ENCODE measurements around the gene KIF17.

Gene KIF17

GRCh38 chr1:20693623-20694022 lies 24.2 kb downstream of the KIF17 start:
- no peaks in the 10 kb centered on the region for H3K27me3 ChIP-seq (ENCODE audit: insufficient read depth, poor library complexity, severe bottlenecking)
- no peak for DNase-seq (ENCODE audit: low read depth in 1 of 2, low spot score in 1 of 2)
- no peak overlapping the region for H3K4me3 ChIP-seq (replicated peaks; ENCODE audit: insufficient read depth, low read length)
- H3K27ac ChIP-seq (replicated peaks), result no peak overlapping the region
- TF ChIP-seq SPI1 (IDR thresholded peaks at IDR 0.05; ENCODE audit: borderline replicate concordance, low read depth), result no peak
- TF ChIP-seq REST (IDR thresholded peaks at IDR 0.05; ENCODE audit: insufficient replicate concordance, low read depth), result no peak
- TF ChIP-seq POLR2AphosphoS5 (IDR thresholded peaks at IDR 0.05; ENCODE audit: low read depth), result no peak
- TF ChIP-seq GABPA (IDR thresholded peaks at IDR 0.05; ENCODE audit: low read depth), result no peak
- TF ChIP-seq, protein P1, sequence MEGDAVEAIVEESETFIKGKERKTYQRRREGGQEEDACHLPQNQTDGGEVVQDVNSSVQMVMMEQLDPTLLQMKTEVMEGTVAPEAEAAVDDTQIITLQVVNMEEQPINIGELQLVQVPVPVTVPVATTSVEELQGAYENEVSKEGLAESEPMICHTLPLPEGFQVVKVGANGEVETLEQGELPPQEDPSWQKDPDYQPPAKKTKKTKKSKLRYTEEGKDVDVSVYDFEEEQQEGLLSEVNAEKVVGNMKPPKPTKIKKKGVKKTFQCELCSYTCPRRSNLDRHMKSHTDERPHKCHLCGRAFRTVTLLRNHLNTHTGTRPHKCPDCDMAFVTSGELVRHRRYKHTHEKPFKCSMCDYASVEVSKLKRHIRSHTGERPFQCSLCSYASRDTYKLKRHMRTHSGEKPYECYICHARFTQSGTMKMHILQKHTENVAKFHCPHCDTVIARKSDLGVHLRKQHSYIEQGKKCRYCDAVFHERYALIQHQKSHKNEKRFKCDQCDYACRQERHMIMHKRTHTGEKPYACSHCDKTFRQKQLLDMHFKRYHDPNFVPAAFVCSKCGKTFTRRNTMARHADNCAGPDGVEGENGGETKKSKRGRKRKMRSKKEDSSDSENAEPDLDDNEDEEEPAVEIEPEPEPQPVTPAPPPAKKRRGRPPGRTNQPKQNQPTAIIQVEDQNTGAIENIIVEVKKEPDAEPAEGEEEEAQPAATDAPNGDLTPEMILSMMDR (IDR thresholded peaks at IDR 0.05; ENCODE audit: insufficient read depth, low read length), result no peak

DNA sequence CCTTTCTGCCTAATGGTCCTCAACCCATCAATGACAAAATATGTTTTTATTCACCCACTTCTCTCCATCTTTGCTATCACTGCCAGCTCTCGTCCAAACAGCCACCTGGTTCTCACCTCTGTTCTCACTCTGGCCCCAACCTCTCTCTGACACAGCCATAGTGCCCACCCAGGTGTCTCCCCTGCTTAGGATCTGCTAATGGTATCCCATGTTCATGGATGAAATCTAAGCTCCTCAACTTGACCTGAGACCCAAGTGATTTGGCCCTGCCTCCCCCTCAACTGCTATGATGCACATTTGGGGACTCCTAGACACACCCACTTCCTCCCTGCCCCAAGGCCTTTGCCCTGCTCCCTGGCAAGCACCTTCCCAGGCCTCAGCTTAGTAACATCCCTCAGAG lies 25.9 kb downstream of the KIF17 start:
- DNase-seq (ENCODE audit: low read depth in 1 of 2, low spot score in 1 of 2), result no peak
- H3K27me3 ChIP-seq (ENCODE audit: insufficient read depth, poor library complexity, severe bottlenecking), result no peaks in the 10 kb centered on the region
- TF ChIP-seq SPI1 (IDR thresholded peaks at IDR 0.05; ENCODE audit: borderline replicate concordance, low read depth) (no peak), GABPA (IDR thresholded peaks at IDR 0.05; ENCODE audit: low read depth) (no peak), REST (IDR thresholded peaks at IDR 0.05; ENCODE audit: insufficient replicate concordance, low read depth) (no peak), POLR2AphosphoS5 (IDR thresholded peaks at IDR 0.05; ENCODE audit: low read depth) (no peak)
- TF ChIP-seq, protein P1 (IDR thresholded peaks at IDR 0.05; ENCODE audit: insufficient read depth, low read length), result no peak

GRCh38 chr1:20689645-20690056 lies 28.2 kb downstream of the KIF17 start:
- no peak for TF ChIP-seq REST (IDR thresholded peaks at IDR 0.05; ENCODE audit: insufficient replicate concordance, low read depth)
- TF ChIP-seq GABPA (IDR thresholded peaks at IDR 0.05; ENCODE audit: low read depth), result no peak
- TF ChIP-seq, protein P1 (IDR thresholded peaks at IDR 0.05; ENCODE audit: insufficient read depth, low read length), result no peak
- no peak for TF ChIP-seq SPI1 (IDR thresholded peaks at IDR 0.05; ENCODE audit: borderline replicate concordance, low read depth)
- TF ChIP-seq POLR2AphosphoS5 (IDR thresholded peaks at IDR 0.05; ENCODE audit: low read depth), result no peak
- DNase-seq (ENCODE audit: low read depth in 1 of 2, low spot score in 1 of 2), result no peak
- no peak overlapping the region for H3K27ac ChIP-seq (replicated peaks)
- H3K27me3 ChIP-seq (ENCODE audit: insufficient read depth, poor library complexity, severe bottlenecking), result no peaks in the 10 kb centered on the region
- no peak overlapping the region for H3K4me3 ChIP-seq (replicated peaks; ENCODE audit: insufficient read depth, low read length)

More for the DNA sequence above, 25.9 kb downstream of the KIF17 start:
- Histone ChIP-seq H3K27ac (replicated peaks) (no peak overlapping the region), H3K4me3 (replicated peaks; ENCODE audit: insufficient read depth, low read length) (no peak overlapping the region)
